NCI-H510A treated with DMSO at 0.1 percent for 48 hours (cell line): Measurements from ENCODE around the gene RAB11B.
"Not testable (repeated sequence)": the region's sequence is repeated elsewhere in the genome, so short reads cannot be mapped to it uniquely, and the experiment has no call there.

Source experiments
- DNase-seq: peaks from one replicate; lab custom pipeline; 2025; lab: John Stamatoyannopoulos, UW

The RAB11B gene

GRCh38 chr19:8393871-8394250 is 3.7 kb downstream of the RAB11B start:
- no peak for DNase-seq

GRCh38 chr19:8395621-8396082 is 5.5 kb downstream of the RAB11B start:
- DNase-seq = no peak

DNA sequence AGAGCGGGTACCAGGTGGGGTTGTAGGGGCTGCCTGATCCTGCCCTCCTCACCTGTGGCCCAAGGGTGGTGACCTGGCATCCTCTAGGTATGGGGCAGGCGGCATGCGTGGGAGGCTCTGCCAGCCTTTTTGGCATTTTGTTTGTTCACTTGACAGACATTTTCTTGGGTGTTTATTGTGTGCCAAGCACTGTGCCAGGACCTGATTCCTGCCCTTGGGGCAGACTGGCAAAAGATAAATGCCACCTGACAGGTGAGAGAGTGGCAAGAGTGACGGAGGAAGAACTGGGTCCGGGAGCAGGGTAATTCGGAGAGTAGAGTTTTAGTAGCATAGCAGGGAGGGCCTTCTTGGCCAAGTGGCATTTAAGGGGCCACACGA is 6.0 kb downstream of the RAB11B start:
- DNase-seq = no peak

- DNase-seq = peak; percentile 46
These were observed 6.5 kb downstream of the RAB11B start for GRCh38 chr19:8396563-8397203.

GRCh38 chr19:8397271-8397670 is 7.1 kb downstream of the RAB11B start:
- DNase-seq = no peak

- no peak for DNase-seq
These were observed 7.7 kb downstream of the RAB11B start for GRCh38 chr19:8397746-8398310.

- no peak for DNase-seq
These were observed 8.2 kb downstream of the RAB11B start for GRCh38 chr19:8398311-8398771.

DNA sequence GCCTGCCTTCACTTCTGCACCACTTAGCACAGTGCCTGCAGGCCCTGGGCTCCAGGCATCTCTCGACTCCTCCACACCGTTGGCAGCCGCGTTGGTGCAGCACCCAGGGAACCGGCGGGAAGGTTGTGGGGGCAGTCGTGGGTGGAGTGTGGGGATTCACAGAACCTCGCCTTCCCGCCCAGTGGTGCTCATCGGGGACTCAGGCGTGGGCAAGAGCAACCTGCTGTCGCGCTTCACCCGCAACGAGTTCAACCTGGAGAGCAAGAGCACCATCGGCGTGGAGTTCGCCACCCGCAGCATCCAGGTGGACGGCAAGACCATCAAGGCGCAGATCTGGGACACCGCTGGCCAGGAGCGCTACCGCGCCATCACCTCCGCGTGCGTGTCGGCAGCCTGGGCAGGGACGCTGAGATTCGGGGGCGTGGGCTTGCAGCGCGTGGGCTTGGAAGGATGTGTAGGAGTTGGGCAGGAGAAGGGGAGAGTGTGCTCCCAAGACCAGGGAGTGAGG is 9.6 kb downstream of the RAB11B start:
- DNase-seq = no peak

- DNase-seq = no peak
These were observed 11.8 kb downstream of the RAB11B start for GRCh38 chr19:8401981-8402411.

GRCh38 chr19:8403098-8403819 is 13.1 kb downstream of the RAB11B start:
- DNase-seq = no peak

DNA sequence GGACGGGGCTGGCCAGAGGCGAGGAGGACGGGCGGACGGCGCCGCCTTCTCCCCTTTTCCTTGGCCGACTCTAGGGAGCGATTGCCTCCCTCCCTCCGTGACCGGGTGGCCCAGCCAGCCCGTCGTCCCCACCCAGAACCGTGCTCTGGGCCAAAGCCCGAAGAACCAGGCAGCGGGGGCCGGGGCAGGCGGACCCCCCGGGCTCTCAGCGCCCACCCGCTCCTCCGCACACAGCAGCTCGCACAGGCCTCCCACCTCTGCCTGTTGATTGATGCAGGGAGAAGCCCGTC is 13.6 kb downstream of the RAB11B start:
- no peak for DNase-seq

DNA sequence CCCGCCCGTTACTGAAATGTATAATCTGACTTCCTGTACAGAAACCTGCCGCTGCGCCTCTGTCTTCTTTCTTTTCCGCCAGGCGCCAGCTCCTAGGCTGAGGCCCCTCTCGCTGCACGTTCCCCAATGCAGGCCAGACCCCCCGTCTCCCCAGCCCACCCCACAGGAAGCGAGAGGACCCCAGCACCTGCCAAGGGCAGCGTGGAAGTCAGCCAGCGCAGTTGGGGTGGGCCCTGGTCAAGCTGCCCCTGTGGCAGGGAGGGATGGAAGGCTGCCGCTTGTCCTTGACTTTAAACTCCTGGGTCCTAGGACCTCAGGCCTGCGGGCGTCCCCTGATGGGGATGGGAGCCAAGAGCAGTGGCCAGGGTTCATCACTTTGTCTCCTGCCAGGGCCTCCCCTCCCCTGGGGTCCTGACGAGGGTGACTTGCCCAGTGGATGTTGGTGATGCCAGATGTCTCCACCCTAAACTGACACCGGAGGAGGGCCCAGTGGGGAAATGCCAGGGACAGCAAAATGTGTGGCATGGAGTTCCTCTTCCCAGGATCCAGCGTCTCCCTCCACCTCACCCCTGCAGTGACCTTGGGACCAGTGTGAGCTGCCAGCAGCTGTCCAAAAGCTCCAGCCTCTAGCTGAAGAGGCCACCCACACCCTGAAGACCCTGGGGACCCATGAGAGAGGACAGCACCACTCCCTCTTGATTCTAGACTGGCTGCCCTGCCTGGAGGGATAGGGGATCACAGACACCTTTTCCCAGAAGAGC is 14.4 kb downstream of the RAB11B start:
- no peak for DNase-seq

DNA sequence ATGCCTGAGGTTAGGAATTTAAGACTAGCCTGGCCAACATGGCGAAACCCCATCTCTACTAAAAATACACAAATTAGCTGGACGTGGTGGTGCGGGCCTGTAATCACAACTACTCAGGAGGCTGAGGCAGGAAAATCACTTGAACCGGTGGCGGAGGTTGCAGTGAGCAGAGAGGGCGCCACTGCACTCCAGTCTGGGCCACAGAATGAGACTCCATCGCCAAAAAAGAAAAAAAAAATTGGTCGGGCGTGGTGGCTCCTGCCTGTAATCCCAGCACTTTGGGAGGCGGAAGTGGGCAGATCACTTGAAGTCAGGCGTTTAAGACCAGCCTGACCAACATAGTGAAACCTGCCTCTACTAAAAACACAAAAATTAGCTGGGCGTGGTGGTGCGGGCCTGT is 20.6 kb downstream of the RAB11B start:
- DNase-seq = not testable (repeated sequence)

DNA sequence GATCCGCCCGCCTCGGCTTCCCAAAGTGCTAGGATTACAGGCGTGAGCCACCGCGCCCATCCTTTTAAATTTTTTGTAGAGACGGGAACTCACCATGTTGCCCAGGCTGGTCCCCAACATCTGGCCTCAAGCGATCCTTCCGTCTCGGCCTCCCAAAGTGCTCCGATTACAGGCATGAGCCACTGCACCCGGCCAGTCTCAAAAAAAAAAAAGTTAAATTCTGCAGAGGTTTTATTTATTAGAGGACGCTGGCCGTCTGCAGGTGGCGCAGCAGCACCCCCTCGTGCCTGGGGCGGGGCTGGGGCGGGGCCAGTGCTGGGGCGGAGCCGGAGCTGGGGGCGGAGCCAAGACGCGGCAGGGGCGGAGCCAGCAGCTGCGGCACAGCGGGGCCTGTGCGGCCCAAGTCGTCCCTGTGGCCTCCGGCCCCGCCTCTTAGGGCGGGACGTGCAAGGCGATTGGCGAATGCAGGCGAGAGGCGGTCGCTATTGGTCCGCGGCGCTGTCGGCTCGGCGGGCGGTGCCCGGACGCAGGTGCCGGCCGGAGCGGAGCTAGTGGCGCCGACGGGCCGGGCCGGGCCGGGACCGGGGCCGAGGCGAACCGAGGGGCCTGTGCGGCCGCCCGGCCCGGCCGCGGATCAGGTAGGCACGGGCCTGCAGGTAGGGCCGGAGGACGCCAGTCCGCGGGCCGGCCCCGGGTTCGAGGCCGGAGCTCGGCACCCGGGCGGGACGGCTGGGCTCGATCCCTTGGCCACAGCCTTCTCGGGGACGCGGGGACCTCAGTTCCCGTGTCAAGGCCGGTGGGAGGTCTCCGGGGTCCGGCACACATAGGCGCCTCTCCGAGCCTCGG is 22.8 kb downstream of the RAB11B start, which contains the start of gene MARCHF2:
Gene MARCHF2 (plus strand): TSS at position 523 of the 846 bp plus-strand sequence. CDS start 8,536 bp downstream, outside the sequence.
- peak; percentile 88 for DNase-seq

GRCh38 chr19:8413629-8413995 is 23.5 kb downstream of the RAB11B start:
- DNase-seq = no peak

DNA sequence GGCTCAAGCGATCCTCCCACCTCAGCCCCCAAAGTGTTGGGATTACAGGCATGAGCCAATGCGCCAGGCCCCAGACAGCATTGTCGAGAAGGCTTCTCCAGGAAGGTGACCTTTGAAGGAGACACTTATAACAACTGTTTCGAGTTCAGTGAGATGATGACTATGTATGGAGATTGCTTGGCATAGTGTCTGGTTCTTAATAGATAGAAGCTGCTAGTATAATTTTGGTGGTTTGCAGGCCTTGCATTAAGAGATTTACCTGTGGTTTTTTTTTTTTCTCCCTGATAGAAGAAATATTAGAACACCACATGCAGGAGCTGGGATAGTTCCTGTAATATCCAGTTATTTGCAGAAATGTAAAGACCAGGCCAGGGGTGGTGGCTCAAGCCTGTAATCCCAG is 26.6 kb downstream of the RAB11B start:
- DNase-seq = no peak

- no peak for DNase-seq
These were observed 31.6 kb downstream of the RAB11B start for GRCh38 chr19:8421484-8422461.

DNA sequence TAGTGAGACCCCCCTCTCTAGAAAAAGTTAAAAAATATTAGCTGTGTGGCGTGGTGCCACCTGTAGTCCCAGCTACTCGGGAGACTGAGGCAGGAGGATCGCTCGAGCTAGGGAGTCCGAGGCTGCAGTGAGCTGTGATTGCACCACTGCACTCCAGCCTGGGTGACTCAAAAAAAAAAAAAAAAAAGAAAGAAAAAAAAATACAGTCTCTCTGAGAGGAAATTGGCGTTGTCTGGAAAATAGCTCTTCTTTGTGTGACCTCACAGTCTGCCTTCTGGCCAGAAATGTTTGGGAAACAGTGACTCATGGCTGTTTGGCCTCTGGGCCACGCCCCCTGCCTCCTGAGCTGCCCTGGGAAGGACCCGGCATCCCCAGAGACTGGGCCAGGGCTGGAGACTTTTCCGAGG is 33.7 kb downstream of the RAB11B start:
- DNase-seq = no peak

DNA sequence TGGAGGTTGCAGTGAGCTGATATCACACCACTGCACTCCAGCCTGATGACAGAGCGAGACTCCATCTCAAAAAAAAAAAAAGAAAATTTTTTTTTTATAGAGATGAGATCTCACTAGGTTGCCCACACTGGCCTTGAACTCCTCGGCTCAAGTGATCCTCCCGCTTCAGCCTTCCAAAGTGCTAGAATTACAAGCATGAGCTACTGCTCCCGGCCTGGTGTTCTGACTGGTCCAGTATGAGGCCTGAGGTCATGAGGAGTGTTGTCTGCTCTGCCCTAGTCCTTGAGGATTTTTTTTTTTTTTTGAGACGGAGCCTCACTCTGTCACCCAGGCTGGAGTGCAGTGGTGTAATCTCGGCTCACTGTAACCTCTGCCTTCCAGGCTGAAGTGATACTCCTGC is 35.2 kb downstream of the RAB11B start:
- DNase-seq = not testable (repeated sequence)

DNA sequence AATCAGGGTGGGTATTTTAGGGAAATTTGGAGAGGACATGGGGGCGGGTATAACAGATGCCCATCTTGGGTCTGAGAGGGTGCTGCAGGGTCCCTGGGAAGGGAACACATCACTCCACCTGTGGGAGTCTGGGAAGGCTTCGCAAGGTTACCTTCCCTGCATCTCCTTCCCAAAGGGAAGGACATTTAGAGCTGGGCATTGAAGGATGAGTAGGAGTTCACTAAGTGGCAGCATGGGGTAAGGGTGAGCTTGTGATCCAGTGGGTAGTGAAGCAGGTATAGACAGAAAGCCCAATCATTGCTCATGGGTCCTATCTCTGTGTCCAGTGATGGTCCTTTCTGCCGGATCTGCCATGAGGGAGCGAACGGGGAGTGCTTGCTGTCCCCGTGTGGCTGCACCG is 36.1 kb downstream of the RAB11B start:
- no peak for DNase-seq
